PC-3 (cell line): Measurements from ENCODE around the gene RTN4RL1.

Experiments
- EZH2 ChIP-seq: fragments of 300-600 bp; sonication (generic); IDR thresholded peaks from one replicate; pipeline ENCODE4 v1.6.1; 2017; ENCODE audit warnings: antibody characterized with exemption, mild to moderate bottlenecking, low read length; ENCODE audit not compliant: unreplicated experiment
- TF ChIP-seq, protein P1 (sequence below): fragments of 300-600 bp; sonication (generic); conservative IDR thresholded peaks from 2 replicates; pipeline ENCODE4 v1.5.1; 2017; ENCODE audit warnings: antibody characterized with exemption, low read depth, mild to moderate bottlenecking, low read length

DNA sequence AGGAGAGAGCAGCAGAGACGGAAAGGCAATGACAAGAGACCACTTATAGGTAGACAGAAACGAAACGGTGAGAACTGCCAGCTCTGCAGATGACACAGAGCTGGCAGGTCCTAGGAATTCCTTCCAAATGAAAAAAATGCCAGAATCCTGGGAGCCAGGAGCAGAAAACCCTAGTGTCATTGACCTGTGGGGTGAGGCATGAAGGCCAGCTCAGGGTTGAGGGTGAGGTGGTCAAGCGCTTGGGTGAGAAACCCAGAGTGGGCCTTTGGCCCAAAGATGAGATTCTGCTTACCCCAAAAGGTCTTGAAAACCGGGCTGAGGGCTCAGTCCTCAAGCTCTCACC is 39.0 kb upstream of the RTN4RL1 start:
- TF ChIP-seq, protein P1, sequence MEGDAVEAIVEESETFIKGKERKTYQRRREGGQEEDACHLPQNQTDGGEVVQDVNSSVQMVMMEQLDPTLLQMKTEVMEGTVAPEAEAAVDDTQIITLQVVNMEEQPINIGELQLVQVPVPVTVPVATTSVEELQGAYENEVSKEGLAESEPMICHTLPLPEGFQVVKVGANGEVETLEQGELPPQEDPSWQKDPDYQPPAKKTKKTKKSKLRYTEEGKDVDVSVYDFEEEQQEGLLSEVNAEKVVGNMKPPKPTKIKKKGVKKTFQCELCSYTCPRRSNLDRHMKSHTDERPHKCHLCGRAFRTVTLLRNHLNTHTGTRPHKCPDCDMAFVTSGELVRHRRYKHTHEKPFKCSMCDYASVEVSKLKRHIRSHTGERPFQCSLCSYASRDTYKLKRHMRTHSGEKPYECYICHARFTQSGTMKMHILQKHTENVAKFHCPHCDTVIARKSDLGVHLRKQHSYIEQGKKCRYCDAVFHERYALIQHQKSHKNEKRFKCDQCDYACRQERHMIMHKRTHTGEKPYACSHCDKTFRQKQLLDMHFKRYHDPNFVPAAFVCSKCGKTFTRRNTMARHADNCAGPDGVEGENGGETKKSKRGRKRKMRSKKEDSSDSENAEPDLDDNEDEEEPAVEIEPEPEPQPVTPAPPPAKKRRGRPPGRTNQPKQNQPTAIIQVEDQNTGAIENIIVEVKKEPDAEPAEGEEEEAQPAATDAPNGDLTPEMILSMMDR = no peak
- no peak for TF ChIP-seq EZH2
